Ascending aorta (tissue), 2 donors: Measurements from ENCODE around the gene SHH. TPM values are rescaled to one million over a fixed set of nuclear protein-coding genes. Genes with fewer than 3 reads are reported as not detected.

Experiments used
- DNase-seq, 2 donors: peaks; one replicate each; pipeline ENCODE4 v3.0.0-alpha.2; 2019; ENCODE audit warnings: low spot score in 2 of 2
- H3K27ac ChIP-seq, 2 donors: fragments of 200-600 bp; sonication (generic); one replicate each; pipeline ENCODE4 v1.5.1; 2016 to 2017; ENCODE audit warnings: mild to moderate bottlenecking in 1 of 2
- H3K27me3 ChIP-seq: fragments of 200-600 bp; sonication (generic); one replicate; pipeline ENCODE4 v1.5.1; 2017
- H3K36me3 ChIP-seq, 2 donors: fragments of 200-600 bp; sonication (generic); one replicate each; pipeline ENCODE4 v1.5.1; 2016
- H3K4me1 ChIP-seq, 2 donors: fragments of 200-600 bp; sonication (generic); one replicate each; pipeline ENCODE4 v1.5.1; 2016 to 2017; ENCODE audit warnings: mild to moderate bottlenecking in 1 of 2
- H3K4me3 ChIP-seq, 2 donors: fragments of 200-600 bp; sonication (generic); one replicate each; pipeline ENCODE4 v1.5.1; 2016 to 2017; ENCODE audit warnings: mild to moderate bottlenecking in 1 of 2
- H3K9me3 ChIP-seq, 2 donors: fragments of 200-600 bp; sonication (generic); one replicate each; pipeline ENCODE4 v1.5.1; 2016
- CTCF ChIP-seq, 3 experiments: fragments of 200-600 bp in 2 of 3; fragments of 450-650 bp in 1 of 3; sonication (generic) in 2 of 3; IDR thresholded peaks; one replicate each; pipeline ENCODE4 v1.5.1; 2016 to 2019; ENCODE audit warnings: antibody characterized with exemption in 3 of 3, mild to moderate bottlenecking in 1 of 3, moderate library complexity in 1 of 3
- intact Hi-C: fragments of 100-400 bp; cut with DNase I; formaldehyde crosslinking; loops from one replicate; pipeline ENCODE4 v1.15.1; 2023
- total RNA-seq: library from RNA; depleted of rRNA; stranded (reverse); fragments of >200 nt; gene quantifications from one replicate; pipeline ENCODE4 v1.1.0, GENCODE V29; 2016

Gene SHH
- total RNA-seq, 1 donor from 2014 or later: 0.11 TPM

DNA sequence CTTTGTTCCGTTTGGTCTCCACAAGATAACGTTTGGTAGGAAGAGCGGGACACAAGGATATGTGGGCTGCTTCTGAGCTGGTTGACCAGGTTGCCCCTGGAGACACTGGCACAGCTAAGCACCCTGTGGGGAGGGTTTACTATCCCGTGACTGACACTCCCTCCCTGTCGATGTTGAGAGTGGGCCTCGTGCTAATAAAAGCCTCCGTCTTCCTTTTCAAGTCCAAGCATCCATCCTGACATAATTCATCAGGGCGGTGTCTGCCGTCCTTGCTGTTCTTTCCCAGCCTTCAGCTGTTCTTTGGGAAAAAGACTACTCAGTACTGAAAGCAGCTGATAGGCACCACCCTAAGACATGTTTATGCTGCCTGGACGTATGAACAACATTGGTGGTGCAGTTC is 49.6 kb downstream of the SHH start:
- H3K4me1 ChIP-seq: no peaks in the 10 kb centered on the region
- no peak for DNase-seq
- H3K27ac ChIP-seq: no peak overlapping the region
- no peak overlapping the region for H3K4me3 ChIP-seq
- peaks cover 37 to 42% of the 10 kb centered on the region in 2 donors for H3K36me3 ChIP-seq
- intact Hi-C loops: loop anchor here (10.0 kb wide), 1 partner anchor 838 kb away; no protein-coding TSS in a partner anchor
- H3K9me3 ChIP-seq: no peaks in the 10 kb centered on the region
- TF ChIP-seq CTCF (IDR thresholded peaks at IDR 0.05): no peak
- H3K27me3 ChIP-seq: no peaks in the 10 kb centered on the region

DNA sequence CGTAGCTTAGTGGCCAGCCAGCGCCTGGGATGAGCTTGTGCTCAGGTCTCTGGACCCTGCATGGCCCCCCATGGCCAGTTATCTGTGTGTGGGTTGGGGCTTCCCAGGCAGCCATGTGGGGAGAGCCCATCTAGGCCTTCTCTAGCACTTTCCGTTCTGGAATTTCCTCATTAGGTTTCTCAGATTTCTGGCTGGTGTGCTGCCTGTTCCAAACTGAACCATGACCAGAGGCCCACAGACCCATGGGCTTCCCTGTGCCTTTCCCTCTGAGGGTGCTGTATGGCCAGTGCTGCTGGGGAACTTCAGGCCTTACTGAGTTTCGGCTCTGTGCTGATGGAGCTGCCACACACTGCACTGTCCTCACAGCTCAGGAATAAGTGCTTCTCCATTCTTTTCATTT is 50.2 kb downstream of the SHH start:
- Histone ChIP-seq H3K36me3 (peaks cover 34 to 36% of the 10 kb centered on the region in 2 donors), H3K4me3 (no peak overlapping the region), H3K4me1 (no peaks in the 10 kb centered on the region), H3K27ac (no peak overlapping the region), H3K9me3 (no peaks in the 10 kb centered on the region), H3K27me3 (no peaks in the 10 kb centered on the region)
- DNase-seq: no peak
- intact Hi-C loops: loop anchor here (10.0 kb wide), 1 partner anchor 837 kb away; no protein-coding TSS in a partner anchor
- TF ChIP-seq CTCF (IDR thresholded peaks at IDR 0.05): no peak

DNA sequence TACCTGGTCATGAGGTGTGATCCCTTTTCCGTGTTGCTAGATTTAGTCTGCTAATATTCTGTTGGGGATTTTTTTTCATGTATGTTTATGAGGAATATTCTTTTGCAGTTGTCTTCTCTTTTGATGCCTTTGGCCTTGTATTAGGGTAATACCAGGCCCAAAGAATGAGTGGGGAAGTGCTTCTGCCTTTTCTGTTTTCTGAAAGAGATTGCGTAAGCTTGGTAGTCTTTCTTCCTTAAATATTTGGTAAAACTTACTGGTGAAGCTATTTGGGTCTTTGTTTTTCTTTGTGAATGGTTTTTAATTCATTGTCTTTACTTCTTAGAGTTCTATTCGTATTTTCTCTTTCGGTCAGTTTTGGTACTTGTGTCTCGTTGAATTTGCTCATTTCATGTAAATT is 51.1 kb downstream of the SHH start:
- H3K4me3 ChIP-seq: no peak overlapping the region
- DNase-seq: no peak
- no peaks in the 10 kb centered on the region for H3K9me3 ChIP-seq
- no peak overlapping the region for H3K27ac ChIP-seq
- TF ChIP-seq CTCF (IDR thresholded peaks at IDR 0.05): no peak
- no peaks in the 10 kb centered on the region for H3K27me3 ChIP-seq
- peaks cover 28% of the 10 kb centered on the region in 2 donors for H3K36me3 ChIP-seq
- no peaks in the 10 kb centered on the region for H3K4me1 ChIP-seq
- intact Hi-C loops: loop anchor here (10.0 kb wide), 1 partner anchor 836 kb away; no protein-coding TSS in a partner anchor

DNA sequence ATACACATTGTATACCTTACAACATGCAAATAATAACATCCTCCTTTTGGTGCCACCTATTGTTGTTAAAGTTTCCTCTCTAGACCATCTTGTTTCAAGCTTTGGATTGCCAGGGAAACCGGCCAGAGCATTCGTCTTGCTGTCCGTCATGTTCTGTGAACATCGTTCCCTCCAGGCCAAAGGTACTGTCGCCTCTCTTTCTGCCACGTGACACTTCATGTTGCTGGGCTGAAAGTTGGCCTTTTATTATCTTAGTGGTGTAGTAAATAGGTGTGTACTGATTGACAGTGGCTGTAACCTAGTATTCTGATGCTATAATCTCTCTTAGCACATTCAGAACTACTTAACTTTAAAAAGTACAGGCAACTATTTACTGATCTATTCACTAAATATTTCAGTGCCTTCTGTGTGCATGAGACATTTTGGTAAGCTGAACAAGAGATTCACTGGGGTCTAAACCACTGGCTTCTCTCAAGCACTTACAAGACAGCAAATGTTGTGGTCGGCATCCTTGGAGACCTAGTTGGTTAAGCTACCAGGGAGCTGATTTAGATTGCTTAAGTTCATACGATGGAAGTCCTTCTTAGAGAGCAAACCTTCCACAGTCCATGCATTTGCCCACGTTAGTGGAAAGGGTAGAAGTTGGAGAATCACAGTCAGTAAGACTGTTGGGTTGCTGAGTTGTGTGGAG is 52.4 kb downstream of the SHH start:
- H3K36me3 ChIP-seq: peaks cover 15 to 16% of the 10 kb centered on the region in 2 donors

DNA sequence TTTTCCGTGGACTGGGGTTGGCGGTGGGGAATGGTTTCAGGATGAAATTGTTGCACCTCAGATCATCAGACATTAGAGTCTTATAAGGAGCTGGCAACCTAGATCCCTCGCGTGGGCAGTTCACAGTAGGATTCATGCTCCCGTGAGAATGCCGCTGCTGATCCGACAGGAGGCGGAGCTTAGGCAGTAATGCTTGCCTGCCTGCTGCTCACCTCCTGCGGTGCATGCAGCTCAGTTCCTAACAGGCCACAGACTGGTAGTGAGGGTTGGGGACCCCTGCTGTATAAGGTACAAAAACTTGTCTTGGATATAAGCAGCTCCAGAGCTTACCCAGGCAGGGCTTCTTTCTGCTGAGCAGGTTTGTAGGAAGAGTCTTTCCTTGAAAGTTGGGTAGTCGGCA is 53.9 kb downstream of the SHH start:
- H3K9me3 ChIP-seq: no peaks in the 10 kb centered on the region
- intact Hi-C loops: no loop called here
- DNase-seq: no peak
- peaks cover 3% of the 10 kb centered on the region in 2 donors for H3K36me3 ChIP-seq
- no peak for TF ChIP-seq CTCF (IDR thresholded peaks at IDR 0.05)
- no peak overlapping the region for H3K27ac ChIP-seq
- peaks cover 0 to 7% of the 10 kb centered on the region in 2 donors for H3K4me1 ChIP-seq
- no peaks in the 10 kb centered on the region for H3K27me3 ChIP-seq
- no peak overlapping the region for H3K4me3 ChIP-seq

More for the DNA sequence above, 52.4 kb downstream of the SHH start:
- no peaks in the 10 kb centered on the region for H3K9me3 ChIP-seq
- no peaks in the 10 kb centered on the region for H3K4me1 ChIP-seq
- intact Hi-C loops: loop anchor here (10.0 kb wide), 1 partner anchor 835 kb away; no protein-coding TSS in a partner anchor
- no peak for TF ChIP-seq CTCF (IDR thresholded peaks at IDR 0.05)
- H3K27ac ChIP-seq: no peak overlapping the region
- H3K4me3 ChIP-seq: no peak overlapping the region
- no peaks in the 10 kb centered on the region for H3K27me3 ChIP-seq
- DNase-seq: no peak
